ENCODE data around the gene CD300LB. TPM values are rescaled to one million over a fixed set of nuclear protein-coding genes. Genes with fewer than 3 reads are reported as not detected.

CD300LB gene
- total and polyA plus RNA-seq, 10 of the 15 experiments (the other 5 are each of a cell fraction or from before 2014, with no cell fraction given) = 0.08 to 0.57 (median 0.25) TPM; not detected in 4

- CTCF ChIA-PET = interaction anchor here (0.6 to 2.6 kb wide), 3 partner anchors 70 to 227 kb away, joined by 3 to 10 read pairs (median 3); no protein-coding TSS in a partner anchor
- H3K27me3 ChIP-seq (replicated peaks in 1 of 2; ENCODE audit: control insufficient read depth in 2 of 2, insufficient read depth in 2 of 2, low read length in 1 of 2) = no peaks in the 10 kb centered on the region; a peak in 1 of 4 replicates
- intact Hi-C loops (cut with micrococcal nuclease; ENCODE audit: unreplicated experiment) = no loop called here
- in situ Hi-C loops (cut with MboI) = no loop called here
- no peak overlapping the region for H2AFZ ChIP-seq (ENCODE audit: control insufficient read depth, low read depth, low read length)
- no peak overlapping the region for H3K9ac ChIP-seq (ENCODE audit: control insufficient read depth, insufficient read depth, low read length)
- POLR2A ChIA-PET = interaction anchor here (1.0 to 1.9 kb wide), 2 partner anchors 61 to 63 kb away, joined by 3 to 4 read pairs; partner anchors contain the start of gene CD300A
- no peaks in the 10 kb centered on the region for H3K79me2 ChIP-seq (ENCODE audit: control insufficient read depth, insufficient read depth, low read length)
- H4K20me1 ChIP-seq (ENCODE audit: control insufficient read depth, insufficient read depth) = no peaks in the 10 kb centered on the region
- H3K4me3 ChIP-seq = no peak overlapping the region
- no peak overlapping the region for H3K4me2 ChIP-seq (ENCODE audit: control insufficient read depth, insufficient read depth)
- 38% methylated on average over 5 of the region's 5 CpGs for WGBS (ENCODE audit: insufficient coverage, insufficient replicate concordance, low lambda C conversion rate, missing lambda C conversion rate)
- DNase-seq (ENCODE audit: low read depth, low spot score) (no peak), ATAC-seq (no peak), FAIRE-seq (no peak)
- H3K4me1 ChIP-seq (ENCODE audit: control insufficient read depth, insufficient read depth, low read length) = peaks cover 4% of the 10 kb centered on the region
- H3K36me3 ChIP-seq (ENCODE audit: control insufficient read depth in 2 of 2, insufficient read depth in 2 of 2, low read length in 1 of 2) = no peaks in the 10 kb centered on the region
- no TSS peak for BruUV-seq (replicated peaks)
- no peaks in the 10 kb centered on the region; the same call in 2 of the 3 replicates for H3K9me3 ChIP-seq (replicated peaks; ENCODE audit: control insufficient read depth, insufficient read depth, low read length)
- no peak overlapping the region for H3K27ac ChIP-seq (ENCODE audit: control insufficient read depth, insufficient read depth)
- SMC1A ChIA-PET (ENCODE audit: uncharacterized antibody, unreplicated experiment) = interaction anchor here (0.7 to 7.5 kb wide), 4 partner anchors 16 to 148 kb away, joined by 4 to 45 read pairs (median 6); no protein-coding TSS in a partner anchor
- RAD21 ChIA-PET (ENCODE audit: unreplicated experiment) = interaction anchor here (1.0 to 4.7 kb wide), 6 partner anchors 11 to 148 kb away, joined by 3 to 22 read pairs (median 5); partner anchors contain the start of gene CD300A
- TF ChIP-seq BCLAF1 (IDR thresholded peaks at IDR 0.05) (no peak), IKZF1 (conservative IDR thresholded peaks at IDR 0.05) (no peak), ZBTB4 (CRISPR knock-in tag; IDR thresholded peaks at IDR 0.05) (no peak), RAD51 (IDR thresholded peaks at IDR 0.05) (no peak), TBL1XR1 (IDR thresholded peaks at IDR 0.05; ENCODE audit: low read depth, low read length) (no peak), HCFC1 (IDR thresholded peaks at IDR 0.05; ENCODE audit: low read length) (no peak), RELB (IDR thresholded peaks at IDR 0.05; ENCODE audit: low read depth) (no peak), NFIC (IDR thresholded peaks at IDR 0.05; ENCODE audit: low read depth, low read length) (no peak), SUPT20H (IDR thresholded peaks at IDR 0.05; ENCODE audit: borderline replicate concordance, control insufficient read depth, low read depth, low read length) (no peak), BRCA1 (IDR thresholded peaks at IDR 0.05; ENCODE audit: low read depth, low read length) (no peak), USF2 (IDR thresholded peaks at IDR 0.05; ENCODE audit: borderline replicate concordance, low read depth, low read length) (no peak), EP300 (IDR thresholded peaks at IDR 0.05; ENCODE audit: borderline replicate concordance in 1 of 2, control insufficient read depth in 1 of 2, low read depth in 2 of 2, low read length in 2 of 2) (no peak), ATF3 (IDR thresholded peaks at IDR 0.05; ENCODE audit: borderline replicate concordance, extremely low read depth, low read depth, low read length) (no peak), TCF12 (IDR thresholded peaks at IDR 0.05; ENCODE audit: low read depth, low read length) (no peak)
These were observed 4.2 kb downstream of the CD300LB start for GRCh38 chr17:74527081-74527480.

Data from GM12878 (cell line).